NCI-H226 (cell line): ENCODE measurements around the gene KRTAP7-1.

Source experiments
- DNase-seq: peaks from one replicate; pipeline ENCODE4 v3.0.0-alpha.2; 2015

Gene KRTAP7-1, protein sequence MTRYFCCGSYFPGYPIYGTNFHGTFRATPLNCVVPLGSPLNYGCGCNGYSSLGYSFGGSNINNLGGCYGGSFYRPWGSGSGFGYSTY

DNA sequence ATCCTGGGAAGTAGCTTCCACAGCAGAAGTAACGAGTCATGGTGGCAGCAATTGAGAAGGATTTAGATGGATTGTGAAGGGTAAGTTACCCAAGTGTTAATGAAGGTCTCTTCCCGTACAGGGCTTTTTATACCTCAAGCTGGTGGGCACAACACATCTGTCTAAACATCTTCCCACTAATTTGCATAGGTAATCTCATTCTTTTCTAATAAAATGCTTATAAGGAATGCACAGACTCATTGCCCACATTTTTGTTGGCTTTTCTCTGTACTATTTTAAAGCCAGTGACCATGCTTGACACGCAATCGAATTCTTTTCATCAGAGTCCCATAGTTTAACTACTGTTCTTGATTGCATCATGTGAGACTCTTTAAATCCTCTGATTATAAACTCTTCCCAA is at the start of gene KRTAP7-1:
Gene KRTAP7-1 (minus strand): TSS at position 101 of the 400 bp plus-strand sequence. CDS start 61 bp downstream, at position 40.
- DNase-seq: no peak

DNA sequence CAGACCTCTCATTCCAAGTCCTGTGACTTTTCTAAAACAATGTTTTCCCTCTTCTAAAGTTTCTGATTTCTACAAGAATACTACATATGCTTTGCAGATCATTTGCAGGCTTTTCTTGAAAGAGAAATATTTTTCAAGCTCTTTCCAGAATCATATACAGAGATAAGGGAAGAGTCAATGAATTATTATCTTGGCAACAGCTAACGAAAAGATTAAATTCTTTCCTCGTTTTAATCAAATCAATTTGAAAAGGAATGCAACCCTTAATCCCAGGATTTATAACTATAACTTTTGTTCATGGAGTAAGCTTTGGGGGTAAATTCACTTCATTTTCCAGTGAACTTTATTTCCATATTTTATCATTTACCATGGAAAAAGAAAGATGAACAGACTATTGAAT is 45.0 kb upstream of the KRTAP7-1 start:
- no peak for DNase-seq

DNA sequence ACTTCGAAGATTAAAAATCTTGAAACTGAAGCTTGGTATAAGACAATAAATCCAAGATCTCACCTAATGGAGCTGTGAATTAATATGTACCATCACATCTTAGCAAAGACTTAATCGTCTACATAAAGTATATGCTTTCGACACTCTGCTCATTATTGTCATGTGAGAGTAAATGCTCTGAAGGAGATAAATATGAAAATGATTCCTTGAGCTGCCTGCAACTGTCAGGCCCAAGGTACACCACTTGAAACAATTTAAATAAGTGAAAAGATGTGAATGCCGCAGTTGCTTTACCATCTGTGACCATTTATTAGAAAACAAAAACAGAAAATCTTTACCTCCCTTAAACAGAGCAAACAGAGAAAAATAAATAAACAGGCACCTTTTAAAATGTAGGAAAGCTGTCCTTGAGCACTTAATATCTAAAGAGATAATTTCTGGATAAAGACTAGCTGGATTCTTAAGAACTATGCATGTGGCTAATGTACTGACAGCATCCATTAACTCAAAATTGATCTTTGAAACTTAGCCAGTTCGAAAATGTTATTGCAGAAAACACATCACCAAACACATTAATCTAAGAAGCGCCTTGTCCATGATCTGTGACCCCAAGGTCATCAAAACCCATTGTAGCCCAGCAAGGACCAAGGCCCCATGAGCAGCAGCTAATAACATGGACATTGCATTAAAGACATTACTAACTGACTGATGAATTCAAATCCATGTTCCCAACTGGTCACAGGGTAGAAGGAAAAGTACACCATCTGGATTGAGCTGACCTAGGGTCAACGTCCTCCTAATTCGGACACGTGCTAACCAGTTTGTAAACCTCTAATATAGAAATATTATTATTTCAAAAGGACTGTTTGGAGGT is 18.3 kb upstream of the KRTAP7-1 start:
- no peak for DNase-seq

DNA sequence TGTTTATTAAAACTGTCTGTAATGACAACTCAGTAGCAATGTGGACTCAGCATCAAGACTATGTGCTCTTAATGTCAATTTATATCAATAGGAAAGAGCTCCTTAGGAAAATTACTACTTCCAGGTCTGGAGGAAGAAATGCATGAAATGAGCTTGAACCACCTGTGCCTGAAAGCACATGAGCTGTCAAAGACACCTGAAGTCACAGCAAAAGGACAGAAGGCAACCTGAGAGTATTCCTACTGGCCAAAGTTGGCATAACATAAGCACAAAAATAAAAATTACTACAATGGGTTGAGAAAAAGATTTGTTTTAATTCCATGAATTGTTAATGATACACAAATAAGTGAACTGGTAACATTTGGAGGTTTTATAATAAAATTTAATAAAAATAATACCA is 13.4 kb upstream of the KRTAP7-1 start:
- no peak for DNase-seq

DNA sequence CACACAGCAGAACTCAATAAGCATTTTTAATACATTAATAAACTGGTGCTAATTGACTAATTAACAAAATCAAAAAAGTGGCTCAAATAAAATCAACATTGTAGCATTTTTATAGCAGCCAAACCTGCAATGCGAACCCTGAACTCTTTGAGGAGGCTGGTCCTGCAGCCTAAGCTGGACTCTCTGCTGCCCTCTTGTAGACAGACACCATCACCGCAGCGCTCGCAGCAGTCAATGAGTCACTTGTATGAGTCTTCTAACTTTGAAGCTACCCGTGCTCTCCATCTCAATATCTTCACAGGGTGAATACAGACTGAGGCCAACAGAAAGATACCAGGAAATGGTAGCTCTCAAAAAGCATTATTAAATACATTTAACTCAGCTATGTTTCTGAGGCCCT is 9.7 kb upstream of the KRTAP7-1 start:
- DNase-seq: peak; percentile 16

DNA sequence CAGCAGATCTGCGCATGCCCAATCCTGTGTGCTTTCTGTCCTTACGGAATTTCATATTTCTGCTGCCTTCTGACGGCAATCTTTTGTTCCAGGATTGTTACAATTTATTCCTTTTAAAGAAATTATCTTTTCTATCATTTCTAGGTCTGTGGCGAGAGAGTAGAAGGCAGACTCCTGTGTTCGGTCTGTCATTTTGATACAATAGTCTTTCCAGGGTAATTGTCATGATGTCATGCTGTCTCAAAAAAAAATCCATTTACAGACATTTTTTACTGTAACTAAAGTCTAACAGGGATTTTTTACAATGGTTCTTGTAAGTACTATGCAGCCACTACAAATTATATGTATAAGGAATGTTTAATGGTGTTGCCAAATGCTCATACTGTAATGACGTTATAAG is 9.0 kb upstream of the KRTAP7-1 start:
- DNase-seq: no peak

DNA sequence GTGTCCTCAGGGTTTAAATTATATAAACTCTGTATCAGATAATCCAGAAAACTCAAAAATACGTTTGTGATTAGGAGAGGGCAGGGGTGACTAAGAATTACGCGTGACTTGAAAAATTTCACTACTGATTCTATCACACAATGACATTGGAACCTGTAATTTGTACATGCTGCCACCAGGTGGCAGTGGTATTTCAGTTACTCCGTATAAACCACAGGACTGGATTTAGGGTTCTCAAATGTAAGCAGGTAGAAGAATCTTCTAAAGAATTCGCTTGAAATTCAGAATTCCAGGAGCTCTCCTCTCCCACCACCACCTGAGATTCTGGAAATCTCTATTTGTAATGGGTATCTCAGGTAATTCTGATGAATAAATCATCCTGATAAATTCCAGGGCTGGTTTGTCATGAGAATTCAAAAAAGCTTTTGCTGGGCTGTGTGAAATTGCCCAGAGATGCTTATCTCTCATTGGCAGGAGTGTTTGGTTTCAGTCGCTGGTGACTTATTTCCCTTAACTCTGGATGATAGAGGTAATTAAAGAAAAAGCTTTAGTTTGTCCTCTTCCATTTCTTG is 1.7 kb upstream of the KRTAP7-1 start:
- DNase-seq: no peak

DNA sequence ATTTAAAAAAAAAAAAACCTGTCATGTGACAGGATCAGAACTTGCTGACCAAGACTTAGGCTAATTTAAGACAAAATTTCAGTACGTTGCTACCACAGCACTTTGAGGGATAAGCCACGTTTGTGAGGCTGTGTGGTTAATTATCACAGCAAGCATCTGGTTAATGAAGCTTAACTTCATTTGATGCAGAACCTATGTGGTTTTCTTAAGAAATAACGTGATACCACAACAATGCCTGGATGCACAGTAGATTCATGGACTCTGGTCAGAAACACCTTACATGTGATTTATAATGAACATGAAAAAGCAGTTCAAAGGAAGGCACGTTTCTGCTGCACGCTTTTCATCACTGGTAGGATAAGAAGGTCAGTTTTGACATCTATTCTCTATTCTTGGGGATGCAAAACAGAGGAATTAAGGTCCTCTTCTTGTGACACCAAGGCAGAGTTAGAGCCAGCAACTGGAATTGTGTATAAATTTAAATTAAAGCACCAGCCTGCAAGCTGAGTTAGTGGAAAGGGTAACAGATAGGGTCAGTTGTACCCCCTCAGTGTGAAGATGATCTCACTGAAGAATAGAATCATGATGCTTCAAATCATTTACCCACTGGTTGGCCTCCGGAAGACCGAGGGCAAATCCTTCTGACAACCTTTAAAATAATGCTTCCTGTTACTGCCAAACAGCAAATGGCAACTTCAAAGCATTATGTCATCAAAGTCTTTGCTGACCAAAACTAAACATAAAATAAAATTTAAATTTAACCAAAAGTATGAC is 10.5 kb downstream of the KRTAP7-1 start:
- DNase-seq: no peak

DNA sequence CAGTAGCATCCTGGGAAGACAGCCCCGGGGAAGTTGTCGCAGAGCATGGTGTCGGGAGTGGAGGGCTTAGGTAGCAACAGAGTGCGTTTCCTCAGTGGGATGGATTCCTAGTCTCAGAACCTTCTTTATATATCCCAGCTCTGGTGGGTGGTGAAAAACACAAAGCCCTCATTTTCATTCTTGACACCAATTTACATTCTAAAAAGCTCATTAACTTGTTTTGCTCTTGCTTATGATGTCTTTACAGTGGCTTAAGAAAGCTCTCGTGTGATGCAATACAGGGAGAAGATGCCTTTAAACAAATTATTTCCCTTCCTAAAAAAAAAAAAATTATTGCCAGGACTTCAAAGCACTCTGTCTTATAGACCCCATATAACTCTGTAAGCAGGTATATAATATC is 16.4 kb downstream of the KRTAP7-1 start, which contains the start of gene KRTAP8-1:
Gene KRTAP8-1 (minus strand): TSS at position 101 of the 400 bp plus-strand sequence. CDS start 54 bp downstream, at position 47.
- no peak for DNase-seq

DNA sequence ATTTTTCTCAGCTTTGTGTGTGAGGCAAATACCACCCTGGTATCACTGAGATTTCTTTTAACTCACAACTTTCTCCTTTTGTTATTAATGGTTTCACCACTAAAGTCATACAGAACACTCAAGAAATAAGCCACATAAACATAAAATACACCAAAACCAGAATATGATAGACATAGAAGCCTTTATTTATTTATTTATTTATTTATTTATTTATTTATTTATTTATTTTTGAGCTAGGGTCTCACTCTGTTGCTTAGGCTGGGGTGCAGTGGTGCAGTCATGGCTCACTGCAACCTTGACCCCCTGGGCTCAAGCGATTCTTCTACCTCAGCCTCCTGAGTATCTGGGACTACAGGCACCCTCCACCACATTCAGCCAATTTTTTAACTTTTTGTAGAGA is 29.0 kb downstream of the KRTAP7-1 start:
- DNase-seq: no peak

DNA sequence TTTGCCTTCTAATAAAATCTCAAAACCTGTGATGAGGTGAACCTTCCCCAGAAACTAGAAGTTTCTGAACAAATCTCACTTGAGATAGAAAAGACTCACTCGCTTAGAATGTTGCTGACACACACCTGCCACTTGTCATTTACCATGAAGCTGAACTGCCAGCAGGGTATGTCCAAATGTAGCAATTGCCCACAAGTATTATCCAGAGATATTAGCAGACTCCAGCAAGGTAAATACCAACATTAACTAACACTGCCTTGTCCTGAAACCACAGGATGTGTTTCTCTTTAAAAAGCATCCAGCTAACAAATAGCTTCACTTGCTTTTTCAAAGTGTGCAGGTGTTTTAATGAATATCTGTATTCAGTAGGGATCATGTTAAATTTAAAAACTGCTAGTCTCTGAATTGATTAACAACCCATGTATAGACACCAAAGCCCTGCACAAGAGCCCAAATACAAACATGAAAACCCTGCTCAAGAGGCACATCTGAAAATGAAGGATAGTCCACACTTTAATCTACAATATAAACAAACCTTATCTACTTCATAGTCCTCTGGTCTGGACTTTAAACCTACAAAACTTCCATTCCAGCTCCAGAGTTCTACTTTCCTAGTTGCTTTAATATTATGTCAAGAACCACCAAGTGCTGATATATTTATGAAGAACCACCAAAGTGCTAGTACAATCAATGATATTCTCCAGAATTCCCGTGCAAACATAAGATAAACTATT is 35.8 kb downstream of the KRTAP7-1 start:
- no peak for DNase-seq

DNA sequence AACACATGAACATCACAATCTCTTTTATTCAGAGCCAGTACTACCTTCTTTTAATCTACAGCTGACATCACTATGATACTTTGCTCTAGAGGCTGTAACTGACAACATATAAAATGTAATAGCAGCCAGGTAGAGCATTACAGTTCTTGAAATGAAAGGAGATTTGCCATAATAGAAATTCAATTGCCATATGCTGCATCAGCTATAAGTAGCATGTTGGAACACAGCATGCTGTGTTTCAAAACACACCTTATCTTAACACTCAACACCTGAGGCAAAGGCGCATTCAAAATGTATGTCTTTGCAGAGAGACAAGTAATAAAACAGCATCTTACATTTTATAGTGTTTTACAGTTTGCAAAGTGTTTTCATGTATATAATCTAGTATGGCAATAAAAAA is 50.3 kb downstream of the KRTAP7-1 start:
- no peak for DNase-seq
